Measurements from ENCODE around the gene CFAP97D1.

DNA sequence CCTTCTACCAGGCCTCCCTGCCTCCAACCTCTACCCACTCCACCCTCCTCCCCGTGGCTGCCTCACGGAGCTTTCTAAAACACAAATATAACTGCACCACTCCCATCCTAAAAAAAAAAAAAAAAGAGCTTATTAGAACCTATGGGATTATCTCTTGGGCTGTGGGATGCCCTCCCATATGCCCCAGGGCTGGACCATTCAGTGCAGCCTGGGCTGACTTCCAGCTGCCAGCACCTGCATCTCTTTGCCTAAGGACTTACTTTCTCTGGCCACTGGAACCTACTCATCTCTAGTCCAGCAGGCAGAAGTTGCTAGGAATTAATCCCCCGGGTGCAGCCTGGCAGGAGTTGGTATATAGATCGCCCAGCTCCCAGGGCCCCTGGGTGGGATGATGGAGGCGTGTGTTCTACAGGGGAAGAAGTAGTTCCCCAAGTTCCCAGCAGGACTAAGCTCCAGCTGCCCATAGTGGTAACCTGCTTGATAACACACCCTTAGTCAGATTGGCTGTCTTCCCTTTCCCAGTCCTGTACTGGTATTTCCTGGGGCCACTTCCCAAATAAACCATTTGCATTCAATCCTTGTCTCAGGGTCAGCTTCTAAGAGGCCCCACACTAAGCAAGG lies 42.4 kb downstream of the CFAP97D1 start:
- TF ChIP-seq, protein P1, sequence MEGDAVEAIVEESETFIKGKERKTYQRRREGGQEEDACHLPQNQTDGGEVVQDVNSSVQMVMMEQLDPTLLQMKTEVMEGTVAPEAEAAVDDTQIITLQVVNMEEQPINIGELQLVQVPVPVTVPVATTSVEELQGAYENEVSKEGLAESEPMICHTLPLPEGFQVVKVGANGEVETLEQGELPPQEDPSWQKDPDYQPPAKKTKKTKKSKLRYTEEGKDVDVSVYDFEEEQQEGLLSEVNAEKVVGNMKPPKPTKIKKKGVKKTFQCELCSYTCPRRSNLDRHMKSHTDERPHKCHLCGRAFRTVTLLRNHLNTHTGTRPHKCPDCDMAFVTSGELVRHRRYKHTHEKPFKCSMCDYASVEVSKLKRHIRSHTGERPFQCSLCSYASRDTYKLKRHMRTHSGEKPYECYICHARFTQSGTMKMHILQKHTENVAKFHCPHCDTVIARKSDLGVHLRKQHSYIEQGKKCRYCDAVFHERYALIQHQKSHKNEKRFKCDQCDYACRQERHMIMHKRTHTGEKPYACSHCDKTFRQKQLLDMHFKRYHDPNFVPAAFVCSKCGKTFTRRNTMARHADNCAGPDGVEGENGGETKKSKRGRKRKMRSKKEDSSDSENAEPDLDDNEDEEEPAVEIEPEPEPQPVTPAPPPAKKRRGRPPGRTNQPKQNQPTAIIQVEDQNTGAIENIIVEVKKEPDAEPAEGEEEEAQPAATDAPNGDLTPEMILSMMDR (IDR thresholded peaks at IDR 0.05; ENCODE audit: borderline replicate concordance, extremely low read depth, low read length, poor library complexity, severe bottlenecking) = no peak
- TF ChIP-seq EZH2 (IDR thresholded peaks at IDR 0.05; ENCODE audit: borderline replicate concordance, low read depth, low read length, severe bottlenecking) = no peak

Measured in DND-41 (cell line).